HCT116 (cell line): ENCODE data around the gene EMC1. TPM values are rescaled to one million over a fixed set of nuclear protein-coding genes. Genes with fewer than 3 reads are reported as not detected.

Source experiments
- ATAC-seq: fragments of 200-7000 bp; cut with Tn5 transposase; 2 replicates; pipeline ENCODE4 v1.9.1; 2020; ENCODE audit warnings: mild to moderate bottlenecking, moderate library complexity
- BruUV-seq: library from RNA; stranded (reverse); fragments of 400-500 nt; replicated peaks from 2 replicates; lab custom pipeline; 2021; lab: Mats Ljungman, UMichigan
- CTCF ChIA-PET: fragments of 300-600 bp; sonication (Branson Sonifier 250); formaldehyde crosslinking; loops from one replicate; lab custom pipeline; 2021; ENCODE audit warnings: antibody characterized with exemption; lab: Charles Lee
- POLR2A ChIA-PET: fragments of 300-600, 350-600 bp; sonication (Branson Sonifier 250); formaldehyde crosslinking; loops from one replicate; lab custom pipeline; 2021; ENCODE audit warnings: antibody characterized with exemption; lab: Charles Lee
- RAD21 ChIA-PET, 2 experiments: fragments of 300-600 bp; sonication (Branson Sonifier 250); formaldehyde crosslinking; loops; one replicate each; lab custom pipeline; 2023; ENCODE audit warnings: low total read pairs in 2 of 2; ENCODE audit not compliant: uncharacterized antibody in 2 of 2, unreplicated experiment in 2 of 2, low non-redundant PET in 1 of 2; lab: Charles Lee
- DNase-seq: peaks from one replicate; pipeline ENCODE4 v3.0.0-alpha.2; 2010; ENCODE audit warnings: low read depth, low spot score
- H2AFZ ChIP-seq: fragments of 200-600 bp; shearing (Covaris generic), sonication (generic); 2 replicates; pipeline ENCODE4 v1.6.1; 2017; ENCODE audit warnings: low read depth, mixed run types, mixed read lengths, antibody characterized with exemption, low read length; ENCODE audit not compliant: poor library complexity, severe bottlenecking
- H3K27ac ChIP-seq: 2 replicates; pipeline ENCODE4 v1.5.1; 2012; ENCODE audit warnings: low read depth, low read length
- H3K27me3 ChIP-seq: fragments of 200-600 bp; sonication (generic); 2 replicates; pipeline ENCODE4 v1.6.1; 2016; ENCODE audit warnings: mixed run types, low read length, mixed read lengths; ENCODE audit not compliant: insufficient read depth
- H3K36me3 ChIP-seq, 2 experiments: fragments of 200-500 bp in 1 of 2; fragments of 200-600 bp in 1 of 2; sonication (Bioruptor generic) in 1 of 2; sonication (generic) in 1 of 2; 2 replicates each; pipeline versions ENCODE4 v1.5.1 to v1.6.1; 2014 to 2016; ENCODE audit warnings: low read length in 2 of 2, inconsistent platforms in 1 of 2, mixed read lengths in 1 of 2, mixed run types in 1 of 2; ENCODE audit not compliant: insufficient read depth in 2 of 2, control insufficient read depth in 1 of 2
- H3K4me1 ChIP-seq, 2 experiments: fragments of 200-600 bp in 1 of 2; sonication (generic) in 1 of 2; 2 replicates each; pipeline versions ENCODE4 v1.5.1 to v1.6.1; 2012 to 2017; ENCODE audit warnings: low read length in 2 of 2, inconsistent platforms in 1 of 2, mild to moderate bottlenecking in 1 of 2, mixed read lengths in 1 of 2, mixed run types in 1 of 2, moderate library complexity in 1 of 2; ENCODE audit not compliant: insufficient read depth in 2 of 2, control insufficient read depth in 1 of 2
- H3K4me2 ChIP-seq: fragments of 200-600 bp; sonication (generic); 2 replicates; pipeline ENCODE4 v1.6.1; 2017; ENCODE audit warnings: mixed run types, low read length, mixed read lengths
- H3K4me3 ChIP-seq, 2 experiments: fragments of 200-600 bp in 1 of 2; sonication (generic) in 1 of 2; replicated peaks in 1 of 2; 2 replicates each; pipeline ENCODE4 v1.5.1; 2011 to 2016; ENCODE audit warnings: low read length in 2 of 2, control low read depth in 1 of 2, low read depth in 1 of 2, mild to moderate bottlenecking in 1 of 2, mixed read lengths in 1 of 2, mixed run types in 1 of 2
- H3K79me2 ChIP-seq: fragments of 200-600 bp; sonication (generic); 2 replicates; pipeline ENCODE4 v1.6.1; 2017; ENCODE audit warnings: mild to moderate bottlenecking, mixed run types, low read length, moderate library complexity, mixed read lengths; ENCODE audit not compliant: insufficient read depth
- H3K9ac ChIP-seq: fragments of 200-600 bp; sonication (generic); 2 replicates; pipeline ENCODE4 v1.6.1; 2016; ENCODE audit warnings: low read length, mixed read lengths
- H3K9me2 ChIP-seq: fragments of 200-600 bp; sonication (generic), shearing (Covaris generic); 2 replicates; pipeline ENCODE4 v1.6.1; 2017; ENCODE audit warnings: mixed run types, mild to moderate bottlenecking, moderate library complexity; ENCODE audit not compliant: insufficient read depth
- H3K9me3 ChIP-seq, 2 experiments: fragments of 200-500 bp in 1 of 2; fragments of 200-600 bp in 1 of 2; sonication (Bioruptor generic) in 1 of 2; sonication (generic) in 1 of 2; 2 replicates each; pipeline ENCODE4 v1.6.1; 2014 to 2017; ENCODE audit warnings: low read length in 2 of 2, mixed read lengths in 2 of 2, inconsistent platforms in 1 of 2, low read depth in 1 of 2, mild to moderate bottlenecking in 1 of 2, mixed run types in 1 of 2, moderate library complexity in 1 of 2; ENCODE audit not compliant: control insufficient read depth in 1 of 2, insufficient read depth in 1 of 2
- H4K20me1 ChIP-seq: fragments of 200-600 bp; sonication (generic), shearing (Covaris generic); 2 replicates; pipeline ENCODE4 v1.6.1; 2017; ENCODE audit warnings: mixed run types, mild to moderate bottlenecking, moderate library complexity; ENCODE audit not compliant: insufficient read depth
- ATF3 ChIP-seq: IDR thresholded peaks from 2 replicates; pipeline ENCODE4 v1.6.1; 2012
- CEBPB ChIP-seq: IDR thresholded peaks from 2 replicates; pipeline ENCODE4 v1.6.1; 2012; ENCODE audit warnings: low read depth
- ELF1 ChIP-seq: IDR thresholded peaks from 2 replicates; pipeline ENCODE4 v1.6.1; 2012; ENCODE audit warnings: low read depth, borderline replicate concordance
- EZH2 ChIP-seq: fragments of 200-600 bp; sonication (generic); IDR thresholded peaks from 2 replicates; pipeline ENCODE4 v1.6.1; 2017; ENCODE audit warnings: antibody characterized with exemption, mixed run types
- FOSL1 ChIP-seq: IDR thresholded peaks from 2 replicates; pipeline ENCODE4 v1.6.1; 2012; ENCODE audit warnings: low read depth
- JUND ChIP-seq: IDR thresholded peaks from 2 replicates; pipeline ENCODE4 v1.6.1; 2012
- RAD21 ChIP-seq: IDR thresholded peaks from 2 replicates; pipeline ENCODE4 v1.6.1; 2012; ENCODE audit warnings: low read depth, mild to moderate bottlenecking
- SIN3A ChIP-seq: IDR thresholded peaks from 2 replicates; pipeline ENCODE4 v1.6.1; 2012; ENCODE audit warnings: low read depth
- SRF ChIP-seq: IDR thresholded peaks from 2 replicates; pipeline ENCODE4 v1.6.1; 2012; ENCODE audit warnings: low read depth
- ZFX ChIP-seq: fragments of 450-650 bp; IDR thresholded peaks from 2 replicates; pipeline ENCODE4 v1.6.1; 2017
- intact Hi-C: fragments of 100-400 bp; cut with micrococcal nuclease; formaldehyde crosslinking; loops from 2 replicates; pipeline ENCODE4 v1.10.0; 2022
- total RNA-seq: library from RNA; stranded (reverse); gene quantifications from one replicate; pipeline ENCODE4 v1.2.1, GENCODE V29; 2021; ENCODE audit not compliant: unreplicated experiment

Gene EMC1
- total RNA-seq, 1 experiment from 2014 or later: 66.6 TPM

GRCh38 chr1:19260211-19261138 is 9.2 kb upstream of the EMC1 start:
- peak; percentile 35 for ATAC-seq
- TF ChIP-seq SIN3A (0 out of 2 replicates have a peak, but pooled peaks have one; percentile 26), JUND (no peak)
- CTCF ChIA-PET: no interaction called here
- Histone ChIP-seq H3K9me2 (no peaks in the 10 kb centered on the region), H2AFZ (no peak overlapping the region), H3K27me3 (no peaks in the 10 kb centered on the region), H3K36me3 (peaks cover 13 to 40% of the 10 kb centered on the region in 2 experiments; a peak in 2 of 4 replicates), H3K27ac (no peak overlapping the region), H3K9me3 (no peaks in the 10 kb centered on the region), H3K79me2 (peaks cover 25% of the 10 kb centered on the region), H3K9ac (no peak overlapping the region), H3K4me1 (peaks cover 0 to 10% of the 10 kb centered on the region in 2 experiments; a peak in 2 of 4 replicates), H3K4me2 (peak overlapping the region; percentile 23; the same call in 1 of the 2 replicates), H3K4me3 (no peak overlapping the region), H4K20me1 (peaks cover 6% of the 10 kb centered on the region; the same call in 1 of the 2 replicates)
- POLR2A ChIA-PET: interaction anchor here (2.6 kb wide), 1 partner anchor 9 kb away, joined by 7 read pairs; the partner anchor contains the start of genes EMC1 and MRTO4
- RAD21 ChIA-PET: no interaction called here
- BruUV-seq: no TSS peak
- intact Hi-C loops: no loop called here
- no peak for DNase-seq

- Histone ChIP-seq H3K27ac (no peak overlapping the region), H3K27me3 (no peaks in the 10 kb centered on the region), H3K36me3 (peaks cover 15 to 58% of the 10 kb centered on the region in 2 experiments; a peak in 3 of 4 replicates), H4K20me1 (peaks cover 20% of the 10 kb centered on the region; the same call in 1 of the 2 replicates), H3K4me3 (no peak overlapping the region), H3K9ac (no peak overlapping the region), H3K9me2 (no peaks in the 10 kb centered on the region), H3K4me2 (no peak overlapping the region), H3K9me3 (no peaks in the 10 kb centered on the region), H3K4me1 (peaks cover 4 to 17% of the 10 kb centered on the region in 2 experiments), H2AFZ (no peak overlapping the region), H3K79me2 (peaks cover 46% of the 10 kb centered on the region)
- ATAC-seq (no peak), DNase-seq (no peak)
- ChIA-PET RAD21 (no interaction called here), CTCF (no interaction called here), POLR2A (no interaction called here)
- intact Hi-C loops: no loop called here
- BruUV-seq: no TSS peak
- TF ChIP-seq CEBPB: no peak
- TF ChIP-seq ELF1: no peak
- TF ChIP-seq ZFX: no peak
- no peak for TF ChIP-seq SRF
- no peak for TF ChIP-seq EZH2
- no peak for TF ChIP-seq ATF3
- TF ChIP-seq RAD21: no peak
- TF ChIP-seq FOSL1: no peak
These were observed 7.0 kb upstream of the EMC1 start for GRCh38 chr1:19258353-19258752.
